ENCODE data around the gene FAM193B.

FAM193B gene

GRCh38 chr5:177519463-177520235, 34.7 kb downstream of the FAM193B start:
- in situ Hi-C loops (cut with MboI; ENCODE audit: low pct_unique_long_range_greater_than_20kb, low sequenced_read_pairs, unreplicated experiment), result no loop called here
- TF ChIP-seq CTCF (IDR thresholded peaks at IDR 0.05; ENCODE audit: extremely low read depth, insufficient read depth, missing control alignments), result no peak

GRCh38 chr5:177516601-177517568, 37.5 kb downstream of the FAM193B start, which contains the start of gene DDX41:
TSS of gene DDX41 (minus strand) at chr5:177516961. CDS start at chr5:177516945, 16 bp downstream.
- in situ Hi-C loops (cut with MboI; ENCODE audit: low pct_unique_long_range_greater_than_20kb, low sequenced_read_pairs, unreplicated experiment), result no loop called here
- TF ChIP-seq CTCF (IDR thresholded peaks at IDR 0.05; ENCODE audit: extremely low read depth, insufficient read depth, missing control alignments), result no peak
- DNase-seq (ENCODE audit: low spot score), result peak; percentile 99

More at GRCh38 chr5:177519463-177520235, 34.7 kb downstream of the FAM193B start:
- no peak for DNase-seq (ENCODE audit: low spot score)

GRCh38 chr5:177515580-177515979, 38.8 kb downstream of the FAM193B start:
- no peak for DNase-seq (ENCODE audit: low spot score)
- TF ChIP-seq CTCF (IDR thresholded peaks at IDR 0.05; ENCODE audit: extremely low read depth, insufficient read depth, missing control alignments), result no peak
- in situ Hi-C loops (cut with MboI; ENCODE audit: low pct_unique_long_range_greater_than_20kb, low sequenced_read_pairs, unreplicated experiment), result no loop called here

- no peak for TF ChIP-seq CTCF (IDR thresholded peaks at IDR 0.05; ENCODE audit: extremely low read depth, insufficient read depth, missing control alignments)
- in situ Hi-C loops (cut with MboI; ENCODE audit: low pct_unique_long_range_greater_than_20kb, low sequenced_read_pairs, unreplicated experiment), result no loop called here
- no peak for DNase-seq (ENCODE audit: low spot score)
These were observed 39.8 kb downstream of the FAM193B start for GRCh38 chr5:177514541-177514940.

GRCh38 chr5:177513500-177513899, 40.9 kb downstream of the FAM193B start:
- TF ChIP-seq CTCF (IDR thresholded peaks at IDR 0.05; ENCODE audit: extremely low read depth, insufficient read depth, missing control alignments), result no peak
- in situ Hi-C loops (cut with MboI; ENCODE audit: low pct_unique_long_range_greater_than_20kb, low sequenced_read_pairs, unreplicated experiment), result no loop called here
- no peak for DNase-seq (ENCODE audit: low spot score)

- in situ Hi-C loops (cut with MboI; ENCODE audit: low pct_unique_long_range_greater_than_20kb, low sequenced_read_pairs, unreplicated experiment), result no loop called here
- no peak for DNase-seq (ENCODE audit: low spot score)
- no peak for TF ChIP-seq CTCF (IDR thresholded peaks at IDR 0.05; ENCODE audit: extremely low read depth, insufficient read depth, missing control alignments)
These were observed 41.5 kb downstream of the FAM193B start for GRCh38 chr5:177512736-177513380.
